ENCODE data around the gene ABHD8. TPM values are rescaled to one million over a fixed set of nuclear protein-coding genes. Genes with fewer than 3 reads are reported as not detected.

The ABHD8 gene
- total RNA-seq, 1 donor from 2014 or later = 4.6 TPM

DNA sequence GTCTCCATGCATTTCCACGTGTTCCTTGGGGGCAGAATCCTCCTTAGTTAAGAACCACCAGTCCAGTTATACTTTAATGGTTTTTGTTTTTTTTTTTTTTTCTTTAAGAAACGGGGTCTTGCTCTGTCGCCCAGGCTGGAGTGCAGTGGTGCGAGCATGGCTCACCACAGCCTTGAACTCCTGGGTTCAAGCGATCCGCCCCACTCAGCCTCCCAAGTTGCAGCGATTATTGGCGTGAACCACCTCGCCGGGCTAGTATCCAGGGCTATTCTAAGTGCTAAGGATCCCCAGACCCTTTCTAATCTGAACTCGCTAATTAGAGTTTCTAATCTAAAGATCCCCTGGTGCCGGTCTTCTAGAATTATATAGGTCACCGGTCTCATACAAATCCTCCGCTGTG, 9.6 kb downstream of the ABHD8 start:
- H3K27ac ChIP-seq = no peak overlapping the region
- Mint-ChIP-seq H3K27ac (no peak overlapping the region), H3K4me3 (no peak overlapping the region), H3K9me3 (peaks cover 4% of the 10 kb centered on the region), H3K4me1 (peaks cover 3% of the 10 kb centered on the region), H3K27me3 (ENCODE audit: insufficient read depth, low read depth) (peaks cover 5% of the 10 kb centered on the region), H3K36me3 (peaks cover 17% of the 10 kb centered on the region)
- H2AFZ ChIP-seq (replicated peaks) = no peak overlapping the region
- H3K27me3 ChIP-seq = no peaks in the 10 kb centered on the region
- TF ChIP-seq, protein P1, sequence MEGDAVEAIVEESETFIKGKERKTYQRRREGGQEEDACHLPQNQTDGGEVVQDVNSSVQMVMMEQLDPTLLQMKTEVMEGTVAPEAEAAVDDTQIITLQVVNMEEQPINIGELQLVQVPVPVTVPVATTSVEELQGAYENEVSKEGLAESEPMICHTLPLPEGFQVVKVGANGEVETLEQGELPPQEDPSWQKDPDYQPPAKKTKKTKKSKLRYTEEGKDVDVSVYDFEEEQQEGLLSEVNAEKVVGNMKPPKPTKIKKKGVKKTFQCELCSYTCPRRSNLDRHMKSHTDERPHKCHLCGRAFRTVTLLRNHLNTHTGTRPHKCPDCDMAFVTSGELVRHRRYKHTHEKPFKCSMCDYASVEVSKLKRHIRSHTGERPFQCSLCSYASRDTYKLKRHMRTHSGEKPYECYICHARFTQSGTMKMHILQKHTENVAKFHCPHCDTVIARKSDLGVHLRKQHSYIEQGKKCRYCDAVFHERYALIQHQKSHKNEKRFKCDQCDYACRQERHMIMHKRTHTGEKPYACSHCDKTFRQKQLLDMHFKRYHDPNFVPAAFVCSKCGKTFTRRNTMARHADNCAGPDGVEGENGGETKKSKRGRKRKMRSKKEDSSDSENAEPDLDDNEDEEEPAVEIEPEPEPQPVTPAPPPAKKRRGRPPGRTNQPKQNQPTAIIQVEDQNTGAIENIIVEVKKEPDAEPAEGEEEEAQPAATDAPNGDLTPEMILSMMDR (IDR thresholded peaks at IDR 0.05) = no peak
- no peak for TF ChIP-seq EZH2 (IDR thresholded peaks at IDR 0.05)
- no peak for TF ChIP-seq EZH2phosphoT487 (IDR thresholded peaks at IDR 0.05)
- H3K4me3 ChIP-seq = no peak overlapping the region
- H3K4me1 ChIP-seq = peaks cover 3% of the 10 kb centered on the region
- H4K20me1 ChIP-seq (ENCODE audit: low read depth) = no peaks in the 10 kb centered on the region
- DNase-seq (ENCODE audit: low spot score) = no peak
- H3F3A ChIP-seq (ENCODE audit: low read depth) = peaks cover 41% of the 10 kb centered on the region
- no peaks in the 10 kb centered on the region for H3K9me3 ChIP-seq (ENCODE audit: low read depth)
- no peaks in the 10 kb centered on the region for H3K36me3 ChIP-seq
- no peak overlapping the region for H3K9ac ChIP-seq
- peak overlapping the region; percentile 79 for H3K4me2 ChIP-seq
- no peaks in the 10 kb centered on the region for H3K79me2 ChIP-seq (ENCODE audit: low read depth)

DNA sequence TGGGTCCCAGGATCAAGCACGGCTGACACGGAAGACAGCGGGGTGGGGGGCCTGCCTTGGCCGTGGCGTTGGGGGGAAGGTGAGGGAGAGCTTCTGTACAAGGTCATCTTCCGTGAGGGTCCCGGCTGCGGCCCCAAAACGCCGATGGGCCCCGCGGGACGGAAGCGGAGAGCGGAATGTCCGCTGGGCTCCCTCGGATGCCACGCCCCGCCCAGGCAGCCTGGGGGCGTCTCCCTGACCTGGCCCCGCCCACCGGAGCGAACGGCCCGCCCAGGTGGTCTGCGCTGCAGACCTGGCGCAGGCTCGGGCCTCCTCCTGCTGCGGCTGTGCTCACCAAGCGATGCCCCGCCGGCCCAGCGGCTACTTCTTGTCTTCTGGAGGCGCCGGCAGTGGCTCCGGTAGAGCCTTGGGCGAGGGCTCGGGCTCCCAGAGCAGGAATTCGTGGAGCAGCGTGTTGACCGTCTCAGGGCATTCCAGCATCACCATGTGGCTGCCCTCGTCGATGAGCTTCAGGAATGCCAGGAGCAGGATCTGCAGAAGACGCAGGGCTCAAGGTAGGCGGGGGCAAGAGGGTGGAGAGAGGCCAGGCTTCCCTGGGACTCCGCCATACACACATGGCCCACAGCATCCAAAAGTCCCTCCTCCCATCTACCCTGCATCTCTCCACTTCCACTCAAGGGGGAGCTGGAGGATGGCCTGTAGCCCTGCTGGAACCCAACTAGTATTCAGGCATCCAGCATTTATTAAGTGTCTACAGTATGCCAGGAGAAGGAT, 10.7 kb downstream of the ABHD8 start:
- peak; percentile 92 for DNase-seq (ENCODE audit: low spot score)
- Histone ChIP-seq H3K79me2 (ENCODE audit: low read depth) (no peaks in the 10 kb centered on the region), H3K4me2 (peak overlapping the region; percentile 79), H3K36me3 (no peaks in the 10 kb centered on the region), H3K4me3 (peak overlapping the region; percentile 49), H3F3A (ENCODE audit: low read depth) (peaks cover 48% of the 10 kb centered on the region), H2AFZ (replicated peaks) (peak overlapping the region; percentile 58), H3K4me1 (peaks cover 3% of the 10 kb centered on the region), H3K27ac (peak overlapping the region; percentile 75), H3K27me3 (no peaks in the 10 kb centered on the region), H3K9me3 (ENCODE audit: low read depth) (no peaks in the 10 kb centered on the region), H3K9ac (no peak overlapping the region), H4K20me1 (ENCODE audit: low read depth) (no peaks in the 10 kb centered on the region)
- Mint-ChIP-seq H3K27me3 (ENCODE audit: insufficient read depth, low read depth) (peaks cover 5% of the 10 kb centered on the region), H3K4me1 (peaks cover 3% of the 10 kb centered on the region), H3K9me3 (no peaks in the 10 kb centered on the region), H3K27ac (no peak overlapping the region), H3K36me3 (peaks cover 13% of the 10 kb centered on the region), H3K4me3 (peak overlapping the region; percentile 85)
- TF ChIP-seq EZH2 (IDR thresholded peaks at IDR 0.05) = no peak
- TF ChIP-seq, protein P1 (IDR thresholded peaks at IDR 0.05) = peak; percentile 57
- TF ChIP-seq EZH2phosphoT487 (IDR thresholded peaks at IDR 0.05) = no peak

DNA sequence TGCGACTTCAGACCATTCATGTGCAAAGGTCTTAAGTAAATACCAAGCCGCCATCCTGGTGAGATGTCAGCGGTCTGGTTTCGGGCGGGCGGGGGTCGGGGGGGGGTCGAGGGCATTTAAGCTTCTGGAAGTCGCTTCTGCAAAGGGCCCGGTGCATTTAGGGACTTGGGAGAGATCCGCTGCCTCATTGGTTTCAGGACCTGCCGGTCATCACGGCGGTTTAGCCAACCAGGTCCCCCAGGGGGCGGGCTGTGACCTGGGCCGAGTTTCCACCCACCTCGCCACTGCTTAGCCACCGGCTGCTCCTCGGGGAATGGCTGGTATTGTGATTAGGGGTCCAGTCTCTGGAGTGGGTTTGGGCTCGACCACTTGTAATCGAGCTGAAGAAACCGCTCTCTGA, 13.7 kb downstream of the ABHD8 start:
- H3K27me3 Mint-ChIP-seq (ENCODE audit: insufficient read depth, low read depth) = peaks cover 5% of the 10 kb centered on the region
- Histone ChIP-seq H3K36me3 (no peaks in the 10 kb centered on the region), H3K79me2 (ENCODE audit: low read depth) (no peaks in the 10 kb centered on the region), H4K20me1 (ENCODE audit: low read depth) (no peaks in the 10 kb centered on the region), H3K27ac (no peak overlapping the region), H3K4me1 (peaks cover 3% of the 10 kb centered on the region), H3K27me3 (no peaks in the 10 kb centered on the region), H3K4me3 (peak overlapping the region; percentile 23), H3K9ac (no peak overlapping the region), H3F3A (ENCODE audit: low read depth) (peaks cover 48% of the 10 kb centered on the region), H2AFZ (replicated peaks) (peak overlapping the region; percentile 27), H3K4me2 (peak overlapping the region; percentile 63), H3K9me3 (ENCODE audit: low read depth) (no peaks in the 10 kb centered on the region)
- H3K9me3 Mint-ChIP-seq = no peaks in the 10 kb centered on the region
- TF ChIP-seq EZH2 (IDR thresholded peaks at IDR 0.05) (no peak), EZH2phosphoT487 (IDR thresholded peaks at IDR 0.05) (no peak)
- TF ChIP-seq, protein P1 (IDR thresholded peaks at IDR 0.05) = no peak
- H3K36me3 Mint-ChIP-seq = peaks cover 3% of the 10 kb centered on the region
- peak; percentile 92 for DNase-seq (ENCODE audit: low spot score)
- H3K27ac Mint-ChIP-seq = no peak overlapping the region
- H3K4me1 Mint-ChIP-seq = peaks cover 3% of the 10 kb centered on the region
- peak overlapping the region; percentile 68 for H3K4me3 Mint-ChIP-seq
